Measurements from ENCODE around the gene HFE.
A peak's percentile ranks its signal among the peaks of the same experiment; 100 is the strongest.
"Not testable (repeated sequence)": the region's sequence is repeated elsewhere in the genome, so short reads cannot be mapped to it uniquely, and the experiment has no call there.

The HFE gene

GRCh38 chr6:26056583-26057350 lies 30.5 kb upstream of the HFE start:
- no peak for DNase-seq (ENCODE audit: low read depth)
- TF ChIP-seq, protein P1, sequence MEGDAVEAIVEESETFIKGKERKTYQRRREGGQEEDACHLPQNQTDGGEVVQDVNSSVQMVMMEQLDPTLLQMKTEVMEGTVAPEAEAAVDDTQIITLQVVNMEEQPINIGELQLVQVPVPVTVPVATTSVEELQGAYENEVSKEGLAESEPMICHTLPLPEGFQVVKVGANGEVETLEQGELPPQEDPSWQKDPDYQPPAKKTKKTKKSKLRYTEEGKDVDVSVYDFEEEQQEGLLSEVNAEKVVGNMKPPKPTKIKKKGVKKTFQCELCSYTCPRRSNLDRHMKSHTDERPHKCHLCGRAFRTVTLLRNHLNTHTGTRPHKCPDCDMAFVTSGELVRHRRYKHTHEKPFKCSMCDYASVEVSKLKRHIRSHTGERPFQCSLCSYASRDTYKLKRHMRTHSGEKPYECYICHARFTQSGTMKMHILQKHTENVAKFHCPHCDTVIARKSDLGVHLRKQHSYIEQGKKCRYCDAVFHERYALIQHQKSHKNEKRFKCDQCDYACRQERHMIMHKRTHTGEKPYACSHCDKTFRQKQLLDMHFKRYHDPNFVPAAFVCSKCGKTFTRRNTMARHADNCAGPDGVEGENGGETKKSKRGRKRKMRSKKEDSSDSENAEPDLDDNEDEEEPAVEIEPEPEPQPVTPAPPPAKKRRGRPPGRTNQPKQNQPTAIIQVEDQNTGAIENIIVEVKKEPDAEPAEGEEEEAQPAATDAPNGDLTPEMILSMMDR (IDR thresholded peaks at IDR 0.05; ENCODE audit: low read depth, low read length, missing control alignments), result no peak
- H3K4me3 ChIP-seq (ENCODE audit: low read depth, low read length), result peak overlapping the region; percentile 56

DNA sequence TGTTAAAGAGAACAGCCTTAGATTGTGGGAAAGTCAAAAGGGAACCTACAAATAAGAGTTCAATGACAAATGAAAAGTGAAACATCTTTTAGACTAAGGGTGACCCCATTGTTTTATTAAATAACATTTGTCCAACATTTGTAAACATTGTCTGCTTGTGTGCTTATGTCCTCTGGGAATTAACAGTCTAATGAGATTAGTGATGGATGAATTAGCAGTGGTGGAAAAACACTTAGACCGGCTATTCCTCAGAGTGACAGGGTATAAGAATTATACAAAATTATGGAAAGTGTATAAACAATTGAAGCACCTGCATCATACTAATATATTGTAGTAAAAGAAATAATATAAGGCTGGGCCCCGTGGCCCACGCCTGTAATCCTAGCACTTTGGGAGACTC lies 29.3 kb upstream of the HFE start:
- no peak for DNase-seq (ENCODE audit: low read depth)
- TF ChIP-seq, protein P1 (IDR thresholded peaks at IDR 0.05; ENCODE audit: low read depth, low read length, missing control alignments), result no peak
- H3K4me3 ChIP-seq (ENCODE audit: low read depth, low read length), result no peak overlapping the region

GRCh38 chr6:26058477-26059033 lies 28.7 kb upstream of the HFE start:
- not testable (repeated sequence) for DNase-seq (ENCODE audit: low read depth); H3K4me3 ChIP-seq (ENCODE audit: low read depth, low read length)

DNA sequence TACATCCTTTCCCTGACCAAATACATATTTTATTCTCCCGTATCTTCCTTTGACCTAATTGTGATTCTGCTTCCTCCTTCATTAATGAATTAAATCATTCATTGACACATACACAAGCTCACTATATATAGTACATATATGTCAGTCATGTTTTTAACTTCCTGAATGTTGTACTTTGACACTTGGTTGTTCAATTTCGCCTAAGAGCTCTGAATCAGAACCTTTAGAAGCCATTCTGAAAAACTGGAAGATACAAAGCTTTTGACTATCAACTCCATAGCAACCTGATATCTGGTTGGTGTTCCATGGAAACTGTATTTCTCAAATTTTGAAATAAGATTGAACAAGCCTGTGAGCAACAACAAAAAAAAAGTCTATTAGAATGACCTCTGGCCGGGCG lies 27.3 kb upstream of the HFE start:
- TF ChIP-seq, protein P1 (IDR thresholded peaks at IDR 0.05; ENCODE audit: low read depth, low read length, missing control alignments), result no peak
- no peak overlapping the region for H3K4me3 ChIP-seq (ENCODE audit: low read depth, low read length)
- no peak for DNase-seq (ENCODE audit: low read depth)

- TF ChIP-seq, protein P1 (IDR thresholded peaks at IDR 0.05; ENCODE audit: low read depth, low read length, missing control alignments), result peak; percentile 69
- no peak for DNase-seq (ENCODE audit: low read depth)
- H3K4me3 ChIP-seq (ENCODE audit: low read depth, low read length), result no peak overlapping the region
Measured at GRCh38 chr6:26064619-26065257, 22.5 kb upstream of the HFE start.

DNA sequence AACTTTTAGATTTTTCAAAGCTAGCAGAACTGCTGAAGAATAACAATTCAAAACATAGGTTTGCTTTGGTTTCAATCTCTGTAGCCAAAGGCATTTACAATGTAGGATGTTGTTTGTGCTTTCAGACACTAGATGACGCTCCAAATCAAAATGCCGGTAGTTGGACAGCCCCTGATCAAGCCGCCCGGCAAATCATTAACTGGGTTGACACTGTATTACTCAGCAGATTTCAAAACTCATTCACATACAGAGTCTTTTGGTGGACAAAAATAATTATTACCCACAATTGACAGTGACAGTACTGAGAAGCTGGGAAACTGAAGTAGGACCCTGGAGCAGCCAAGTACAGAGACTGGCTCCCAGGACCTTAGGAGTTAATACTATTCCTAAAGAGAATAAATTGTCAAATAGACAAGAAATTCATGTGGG lies 21.3 kb upstream of the HFE start:
- no peak overlapping the region for H3K4me3 ChIP-seq (ENCODE audit: low read depth, low read length)

DNA sequence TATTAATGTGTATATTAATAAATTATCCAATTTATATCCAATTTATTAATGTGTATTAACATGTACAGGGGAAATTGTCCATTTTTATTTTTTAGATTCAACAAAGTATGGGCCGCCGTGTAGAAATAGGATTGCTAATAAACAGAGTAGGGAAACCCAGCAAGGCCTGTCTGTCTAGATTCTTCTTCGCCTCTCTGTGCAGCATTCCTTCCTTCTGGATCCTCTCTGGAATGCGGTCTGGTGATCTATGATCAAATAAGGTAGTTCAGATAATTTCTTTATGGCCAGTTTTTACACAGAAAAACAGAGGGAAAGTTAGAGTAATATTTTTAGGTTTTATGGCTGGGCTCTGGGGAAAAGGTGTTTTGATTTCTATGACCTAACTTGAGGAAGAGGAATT lies 19.9 kb upstream of the HFE start:
- TF ChIP-seq, protein P1 (IDR thresholded peaks at IDR 0.05; ENCODE audit: low read depth, low read length, missing control alignments), result no peak
- DNase-seq (ENCODE audit: low read depth), result no peak
- H3K4me3 ChIP-seq (ENCODE audit: low read depth, low read length), result no peak overlapping the region

More for the DNA sequence above, 21.3 kb upstream of the HFE start:
- TF ChIP-seq, protein P1 (IDR thresholded peaks at IDR 0.05; ENCODE audit: low read depth, low read length, missing control alignments), result peak; percentile 83
- DNase-seq (ENCODE audit: low read depth), result no peak

Data from GM12864 (cell line).